K562 (cell line): Measurements from ENCODE around the gene CELSR1. TPM values are rescaled to one million over a fixed set of nuclear protein-coding genes. Genes with fewer than 3 reads are reported as not detected.

Experiments used
- ATAC-seq: fragments of 200-7000 bp; cut with Tn5 transposase; 3 replicates; pipeline ENCODE4 v1.9.1; 2020; ENCODE audit warnings: moderate library complexity
- BruUV-seq: library from RNA; stranded (reverse); fragments of 400-500 nt; replicated peaks from 2 replicates; lab custom pipeline; 2021; lab: Mats Ljungman, UMichigan
- CTCF ChIA-PET: fragments of 300-600 bp; formaldehyde crosslinking; extraction: SDS; loops from one replicate; lab custom pipeline; 2021; ENCODE audit warnings: low intra/inter-chr PET ratio; lab: Yijun Ruan, JAX
- POLR2A ChIA-PET: fragments of 300-600, 350-650 bp; sonication (Branson Sonifier 250); formaldehyde crosslinking; extraction: SDS; loops from one replicate; lab custom pipeline; 2021; ENCODE audit warnings: antibody characterized with exemption, inconsistent platforms; lab: Yijun Ruan, JAX
- DNase-seq, 4 experiments: peaks; one replicate each; pipeline versions ENCODE4 v3.0.0 to v3.0.0-alpha.2; 2011 to 2018; ENCODE audit warnings: low spot score in 3 of 4, mixed read lengths in 3 of 4; ENCODE audit errors: extremely low read depth in 1 of 4
- FAIRE-seq: peaks from 2 replicates; lab custom pipeline; 2011; peaks lifted over from hg19 to GRCh38; lab: Jason Lieb, UNC
- H2AFZ ChIP-seq: 2 replicates; pipeline ENCODE4 v1.6.0; 2011; ENCODE audit warnings: low read depth, low read length, control low read depth, inconsistent platforms
- H3K27ac ChIP-seq: fragments of 200-600 bp; 3 replicates; pipeline ENCODE4 v1.8.0; 2011; ENCODE audit warnings: low read depth, mild to moderate bottlenecking, control low read depth, inconsistent platforms, low read length, moderate library complexity, mixed read lengths; ENCODE audit errors: extremely low read depth
- H3K27me3 ChIP-seq, 2 experiments: fragments of 300-600 bp in 1 of 2; 2 replicates in 1 of 2; 3 replicates in 1 of 2; pipeline versions ENCODE4 v1.6.0 to v1.8.0; 2011; ENCODE audit warnings: inconsistent platforms in 2 of 2, low read length in 2 of 2, mild to moderate bottlenecking in 1 of 2, mixed read lengths in 1 of 2, moderate library complexity in 1 of 2; ENCODE audit not compliant: control insufficient read depth in 2 of 2, insufficient read depth in 2 of 2
- H3K36me3 ChIP-seq: fragments of 300-600 bp; 3 replicates; pipeline ENCODE4 v1.8.0; 2011; ENCODE audit warnings: mild to moderate bottlenecking, low read length, inconsistent platforms; ENCODE audit not compliant: control insufficient read depth, insufficient read depth
- H3K4me1 ChIP-seq, 2 experiments: fragments of 200-600 bp in 1 of 2; replicated peaks in 1 of 2; 2 replicates in 1 of 2; 3 replicates in 1 of 2; pipeline versions ENCODE4 v1.5.1 to v1.8.0; 2011; ENCODE audit warnings: inconsistent platforms in 2 of 2, low read length in 2 of 2, mild to moderate bottlenecking in 1 of 2, mixed read lengths in 1 of 2, moderate library complexity in 1 of 2; ENCODE audit not compliant: control insufficient read depth in 2 of 2, insufficient read depth in 2 of 2
- H3K4me2 ChIP-seq: 2 replicates; pipeline ENCODE4 v1.6.1; 2011; ENCODE audit warnings: low read length, control low read depth, inconsistent platforms, mixed read lengths; ENCODE audit not compliant: insufficient read depth
- H3K4me3 ChIP-seq: fragments of 200-600 bp; sonication (generic), shearing (Covaris generic); 2 replicates; pipeline ENCODE4 v1.5.1; 2016; ENCODE audit warnings: control low read depth, inconsistent platforms
- H3K79me2 ChIP-seq: fragments of 200-600 bp; 3 replicates; pipeline ENCODE4 v1.8.0; 2011; ENCODE audit warnings: low read length, inconsistent platforms; ENCODE audit not compliant: control insufficient read depth, insufficient read depth
- H3K9ac ChIP-seq, 2 experiments: 2 replicates each; pipeline versions ENCODE4 v1.6.0 to v1.6.1; 2011; ENCODE audit warnings: low read depth in 2 of 2, low read length in 2 of 2, control low read depth in 1 of 2, inconsistent platforms in 1 of 2, mild to moderate bottlenecking in 1 of 2, mixed read lengths in 1 of 2; ENCODE audit not compliant: insufficient read depth in 1 of 2
- H3K9me1 ChIP-seq: one replicate; pipeline ENCODE4 v1.6.0; 2011; ENCODE audit warnings: inconsistent platforms, mild to moderate bottlenecking, low read length, moderate library complexity; ENCODE audit not compliant: control insufficient read depth, insufficient read depth
- H3K9me3 ChIP-seq: replicated peaks from 2 replicates; pipeline ENCODE4 v1.5.1; 2011; ENCODE audit warnings: low read depth, low read length, inconsistent platforms; ENCODE audit not compliant: control insufficient read depth, insufficient read depth
- H4K20me1 ChIP-seq: replicated peaks from 2 replicates; pipeline ENCODE4 v1.6.1; 2011; ENCODE audit warnings: low read length, inconsistent platforms, mixed read lengths; ENCODE audit not compliant: control insufficient read depth, insufficient read depth
- PTBP1 ChIP-seq: fragments of 200-400 bp; formaldehyde crosslinking; IDR thresholded peaks from 2 replicates; pipeline ENCODE4 v1.6.1; 2017; ENCODE audit warnings: low read depth, low read length
- WGBS: fragments of 100-300 bp; shearing (Covaris generic); methylation state at CpG from one replicate; pipeline ENCODE4 v1.1.6; 2016; ENCODE audit warnings: low coverage, mixed read lengths; ENCODE audit not compliant: insufficient coverage; ENCODE audit errors: missing lambda C conversion rate; 5-methylcytosine and 5-hydroxymethylcytosine counted together
- in situ Hi-C: fragments of 300-500 bp; cut with MboI; formaldehyde crosslinking; loops from 4 replicates; pipeline ENCODE4 v1.15.0; 2018; ENCODE audit warnings: inconsistent platforms, mixed read lengths
- intact Hi-C: fragments of 100-400 bp; cut with micrococcal nuclease; formaldehyde crosslinking; loops from 2 replicates; pipeline ENCODE4 v1.14.2; 2022
- polyA plus RNA-seq, 8 experiments: library from polyadenylated mRNA; depleted of rRNA in 4 of 8; stranded (reverse) in 5 of 8; unstranded in 3 of 8; fragments of >200 nt; fragmentation: Nextera tagmentation in 2 of 8; fragmentation: Illumina TruSeq in 1 of 8; extraction: Ambion mirVana in 2 of 8; extraction: Trizol in 1 of 8; gene quantifications; 2 replicates each; pipeline versions ENCODE4 v1.2.1 to v1.2.3, GENCODE V29; 2011 to 2014; ENCODE audit warnings: inconsistent platforms in 1 of 8, missing spikeins in 1 of 8
- total RNA-seq, 7 experiments: library from RNA; depleted of rRNA in 6 of 7; stranded (reverse); fragments of >200 nt in 6 of 7; fragmentation: Illumina TruSeq in 2 of 7; extraction: Trizol in 2 of 7; gene quantifications; 2 replicates each; pipeline versions ENCODE4 v1.2.1 to v1.2.3, GENCODE V29; 2011 to 2021; ENCODE audit warnings: low replicate concordance in 1 of 7
- TF ChIP-seq, protein P1 (sequence below): IDR thresholded peaks from 2 replicates; pipeline ENCODE4 v1.6.1; 2011; ENCODE audit not compliant: insufficient read length; ENCODE audit errors: extremely low read depth

The CELSR1 gene
- total and polyA plus RNA-seq, 9 of the 15 experiments (the other 6 are each of a cell fraction or from before 2014, with no cell fraction given) = under 0.01 to 0.09 TPM; not detected in 7

DNA sequence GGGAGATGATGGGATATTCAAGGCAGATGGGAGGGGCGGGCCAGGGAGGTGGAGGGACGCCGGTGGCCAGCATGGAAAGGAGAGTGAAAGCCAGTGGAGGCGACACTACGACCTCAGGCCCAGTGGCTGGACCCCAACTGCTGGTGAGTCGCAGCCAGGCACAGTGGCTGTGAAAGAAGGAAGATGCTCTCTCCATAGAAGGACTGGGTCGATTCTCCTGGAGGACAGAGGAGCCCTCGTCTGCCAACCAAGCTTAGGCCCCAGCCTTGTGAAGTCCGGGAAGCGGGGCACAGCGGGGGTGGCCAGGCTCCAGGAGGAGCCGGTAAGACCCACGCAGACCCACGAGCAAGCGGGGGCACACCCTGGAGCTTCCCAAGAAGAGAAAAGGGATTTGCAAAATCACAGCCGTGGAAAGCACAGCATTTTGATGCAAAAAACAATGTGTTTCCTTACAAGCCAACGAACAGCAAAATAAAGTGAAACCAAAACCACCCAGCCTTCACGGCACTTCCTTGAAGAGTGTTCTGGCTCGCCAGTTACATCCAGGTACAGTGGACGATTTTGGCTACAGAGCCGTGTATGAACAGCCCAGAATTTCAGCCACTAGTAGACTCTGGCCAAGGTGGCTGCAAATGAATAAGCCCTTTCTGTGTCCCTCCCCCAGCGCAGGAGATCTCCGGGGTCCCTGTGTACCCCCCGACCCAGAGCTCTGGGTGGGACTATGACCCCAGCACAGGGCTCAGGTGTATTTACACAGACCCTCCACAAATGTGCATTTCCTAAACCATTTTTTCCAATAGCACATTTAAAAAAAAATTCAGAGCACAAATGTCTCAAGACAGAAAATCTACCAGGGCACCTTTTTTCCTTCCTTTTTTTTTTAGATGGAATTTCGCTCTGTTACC, 105.0 kb downstream of the CELSR1 start:
- Histone ChIP-seq H2AFZ (no peak overlapping the region), H3K9ac (no peak overlapping the region), H3K4me1 (peaks cover 0 to 5% of the 10 kb centered on the region in 2 experiments; a peak in 2 of 5 replicates), H3K36me3 (no peaks in the 10 kb centered on the region), H3K9me1 (no peaks in the 10 kb centered on the region), H3K9me3 (no peaks in the 10 kb centered on the region), H4K20me1 (no peaks in the 10 kb centered on the region)
- in situ Hi-C loops (no loop called here), intact Hi-C loops (no loop called here)
- BruUV-seq = no TSS peak
- DNase-seq = no peak
- TF ChIP-seq, protein P1, sequence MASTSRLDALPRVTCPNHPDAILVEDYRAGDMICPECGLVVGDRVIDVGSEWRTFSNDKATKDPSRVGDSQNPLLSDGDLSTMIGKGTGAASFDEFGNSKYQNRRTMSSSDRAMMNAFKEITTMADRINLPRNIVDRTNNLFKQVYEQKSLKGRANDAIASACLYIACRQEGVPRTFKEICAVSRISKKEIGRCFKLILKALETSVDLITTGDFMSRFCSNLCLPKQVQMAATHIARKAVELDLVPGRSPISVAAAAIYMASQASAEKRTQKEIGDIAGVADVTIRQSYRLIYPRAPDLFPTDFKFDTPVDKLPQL = no peak
- no peak for TF ChIP-seq PTBP1
- TF ChIP-seq, all 486 proteins: peak for 0
- ChIA-PET POLR2A (no interaction called here), CTCF (no interaction called here)
- peaks cover 18 to 88% of the 10 kb centered on the region in 2 experiments; a peak in 4 of 5 replicates for H3K27me3 ChIP-seq
- ATAC-seq (no peak), FAIRE-seq (no peak)
- H3K27ac ChIP-seq = no peak overlapping the region
- WGBS = 1% methylated on average over 16 of the region's 25 CpGs
- no peaks in the 10 kb centered on the region for H3K79me2 ChIP-seq
- H3K4me2 ChIP-seq = peak overlapping the region; percentile 32; the same call in 1 of the 2 replicates
- no peak overlapping the region for H3K4me3 ChIP-seq
